ENCODE data around the gene TMEM31.

The TMEM31 gene

DNA sequence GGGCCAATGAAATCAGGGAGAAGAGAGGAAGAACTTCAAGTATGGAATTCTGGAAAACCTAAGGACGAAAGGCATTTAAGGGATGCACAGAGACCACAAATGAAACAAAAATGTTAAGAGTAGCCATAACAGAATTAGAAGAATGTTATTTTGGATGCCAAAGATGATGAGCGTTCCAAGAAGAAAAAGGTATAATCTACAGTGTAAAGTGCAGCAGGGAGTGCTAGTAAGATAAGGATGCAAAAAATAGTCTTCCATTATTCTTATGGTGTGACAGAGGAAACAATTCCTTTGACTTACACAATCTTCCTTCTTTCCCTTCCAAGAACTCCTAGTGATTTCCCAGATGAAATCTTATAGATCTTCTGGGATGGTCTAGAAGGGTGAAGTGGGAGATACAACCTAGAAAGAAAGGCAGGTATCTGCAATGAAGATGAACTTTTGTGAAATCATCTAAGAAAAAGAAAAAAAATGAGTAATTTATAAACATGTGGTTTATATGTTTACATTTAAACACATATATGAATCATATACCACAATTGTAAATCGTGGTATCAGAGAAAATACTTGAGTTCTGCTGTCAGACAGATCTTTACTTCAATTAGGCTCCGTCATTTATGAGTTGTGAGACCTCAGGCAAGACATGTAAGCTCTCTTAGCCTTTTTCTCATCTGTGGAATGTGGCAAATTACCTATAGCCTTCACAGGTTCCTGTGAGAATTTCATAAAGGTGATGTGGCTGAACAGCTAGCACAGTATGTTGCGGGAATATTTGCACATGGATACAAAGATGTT is 32.3 kb upstream of the TMEM31 start:
- DNase-seq (ENCODE audit: low read depth) = peak; percentile 27
- H3K4me3 ChIP-seq (ENCODE audit: low read length) = no peak overlapping the region
- TF ChIP-seq, protein P1, sequence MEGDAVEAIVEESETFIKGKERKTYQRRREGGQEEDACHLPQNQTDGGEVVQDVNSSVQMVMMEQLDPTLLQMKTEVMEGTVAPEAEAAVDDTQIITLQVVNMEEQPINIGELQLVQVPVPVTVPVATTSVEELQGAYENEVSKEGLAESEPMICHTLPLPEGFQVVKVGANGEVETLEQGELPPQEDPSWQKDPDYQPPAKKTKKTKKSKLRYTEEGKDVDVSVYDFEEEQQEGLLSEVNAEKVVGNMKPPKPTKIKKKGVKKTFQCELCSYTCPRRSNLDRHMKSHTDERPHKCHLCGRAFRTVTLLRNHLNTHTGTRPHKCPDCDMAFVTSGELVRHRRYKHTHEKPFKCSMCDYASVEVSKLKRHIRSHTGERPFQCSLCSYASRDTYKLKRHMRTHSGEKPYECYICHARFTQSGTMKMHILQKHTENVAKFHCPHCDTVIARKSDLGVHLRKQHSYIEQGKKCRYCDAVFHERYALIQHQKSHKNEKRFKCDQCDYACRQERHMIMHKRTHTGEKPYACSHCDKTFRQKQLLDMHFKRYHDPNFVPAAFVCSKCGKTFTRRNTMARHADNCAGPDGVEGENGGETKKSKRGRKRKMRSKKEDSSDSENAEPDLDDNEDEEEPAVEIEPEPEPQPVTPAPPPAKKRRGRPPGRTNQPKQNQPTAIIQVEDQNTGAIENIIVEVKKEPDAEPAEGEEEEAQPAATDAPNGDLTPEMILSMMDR (IDR thresholded peaks at IDR 0.05; ENCODE audit: insufficient read depth, low read depth, low read length, missing control alignments) = no peak

DNA sequence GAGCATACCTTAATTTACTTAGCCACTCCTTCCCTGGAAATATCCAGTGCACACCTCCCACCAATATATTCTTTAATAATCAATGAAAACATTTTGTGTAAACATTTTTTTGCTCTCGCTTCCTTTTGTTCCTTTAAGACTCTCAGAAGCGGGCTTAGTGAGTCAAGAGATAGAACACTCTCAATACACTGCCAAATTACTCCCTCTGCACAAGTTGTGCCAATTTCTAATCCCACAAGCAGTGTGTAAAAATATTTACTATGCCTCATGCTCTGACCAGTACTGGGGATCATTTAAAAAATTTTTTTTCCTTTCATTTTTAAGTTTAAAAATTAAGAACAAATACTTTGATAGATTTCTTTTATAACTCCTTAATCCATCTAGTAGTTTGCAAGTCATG is 29.3 kb upstream of the TMEM31 start:
- no peak for DNase-seq (ENCODE audit: low read depth)
- TF ChIP-seq, protein P1 (IDR thresholded peaks at IDR 0.05; ENCODE audit: insufficient read depth, low read depth, low read length, missing control alignments) = no peak

DNA sequence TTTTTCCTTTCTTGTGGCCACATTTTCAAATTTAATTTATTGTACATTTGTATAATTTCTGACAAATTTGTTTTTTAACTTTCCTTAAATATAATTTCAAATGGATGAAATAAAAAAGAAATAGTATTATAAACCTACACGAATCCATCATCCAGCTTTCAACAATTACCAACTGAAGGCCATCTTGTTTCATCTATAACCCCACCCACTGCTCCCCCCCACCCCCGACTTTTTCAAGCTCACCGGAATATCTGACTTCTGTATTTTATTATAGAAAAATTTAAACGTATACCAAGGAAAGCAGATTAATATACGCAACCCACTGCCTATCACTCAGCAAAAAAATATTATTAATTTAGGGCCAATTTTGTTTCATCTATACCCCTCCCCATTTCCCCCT is 25.3 kb upstream of the TMEM31 start:
- DNase-seq (ENCODE audit: low read depth) = no peak
- H3K4me3 ChIP-seq (ENCODE audit: low read length) = peak overlapping the region; percentile 73
- TF ChIP-seq, protein P1 (IDR thresholded peaks at IDR 0.05; ENCODE audit: insufficient read depth, low read depth, low read length, missing control alignments) = no peak

More for the DNA sequence above, 29.3 kb upstream of the TMEM31 start:
- no peak overlapping the region for H3K4me3 ChIP-seq (ENCODE audit: low read length)

DNA sequence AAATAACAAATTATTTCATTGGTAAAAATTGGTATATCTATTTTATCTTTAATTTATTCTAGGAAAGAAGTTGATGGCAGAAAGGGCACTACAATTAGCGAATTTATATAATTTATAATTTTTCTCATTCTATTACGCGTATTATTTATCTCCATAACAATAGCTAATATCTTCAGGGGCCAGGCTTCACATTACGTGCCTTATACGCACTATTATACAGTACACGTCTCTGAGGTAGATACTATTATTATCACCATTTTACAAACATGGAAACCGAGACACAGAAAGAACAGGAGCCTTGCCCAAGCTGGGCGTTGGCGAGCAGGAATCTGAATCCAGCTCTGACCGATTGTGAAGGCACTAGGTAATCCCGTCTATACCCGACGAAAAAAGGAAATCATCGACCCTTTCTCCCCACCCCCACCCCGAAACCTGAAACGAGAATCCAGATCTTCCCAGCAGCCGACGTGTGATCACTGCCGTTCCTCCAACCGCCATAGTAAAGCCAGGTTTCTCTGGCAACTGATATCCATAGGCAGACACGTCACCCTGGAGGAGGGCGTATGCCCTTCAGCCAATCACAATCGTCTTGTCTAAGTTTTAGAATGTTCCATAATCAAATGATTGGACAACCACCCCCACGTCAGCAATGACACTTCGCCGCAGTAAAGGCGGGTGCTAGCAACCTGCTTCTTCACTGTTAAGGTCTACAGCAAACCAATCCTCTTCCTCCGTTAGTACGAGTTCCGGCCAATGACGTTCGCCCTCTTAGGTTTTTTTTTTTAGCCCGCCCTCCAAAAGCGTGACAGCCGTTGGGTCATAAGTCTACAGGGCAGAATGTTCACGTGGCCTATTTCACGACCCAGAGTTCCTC is 24.3 kb upstream of the TMEM31 start, which contains the start of gene MORF4L2:
Gene MORF4L2 (minus strand): TSS at position 501 of the 874 bp plus-strand sequence. CDS start 9,672 bp downstream, outside the sequence.
- peak; percentile 96 for DNase-seq (ENCODE audit: low read depth)
- TF ChIP-seq, protein P1 (IDR thresholded peaks at IDR 0.05; ENCODE audit: insufficient read depth, low read depth, low read length, missing control alignments) = no peak
- peak within 1 kb of the TSS; percentile 73 for H3K4me3 ChIP-seq (ENCODE audit: low read length)

DNA sequence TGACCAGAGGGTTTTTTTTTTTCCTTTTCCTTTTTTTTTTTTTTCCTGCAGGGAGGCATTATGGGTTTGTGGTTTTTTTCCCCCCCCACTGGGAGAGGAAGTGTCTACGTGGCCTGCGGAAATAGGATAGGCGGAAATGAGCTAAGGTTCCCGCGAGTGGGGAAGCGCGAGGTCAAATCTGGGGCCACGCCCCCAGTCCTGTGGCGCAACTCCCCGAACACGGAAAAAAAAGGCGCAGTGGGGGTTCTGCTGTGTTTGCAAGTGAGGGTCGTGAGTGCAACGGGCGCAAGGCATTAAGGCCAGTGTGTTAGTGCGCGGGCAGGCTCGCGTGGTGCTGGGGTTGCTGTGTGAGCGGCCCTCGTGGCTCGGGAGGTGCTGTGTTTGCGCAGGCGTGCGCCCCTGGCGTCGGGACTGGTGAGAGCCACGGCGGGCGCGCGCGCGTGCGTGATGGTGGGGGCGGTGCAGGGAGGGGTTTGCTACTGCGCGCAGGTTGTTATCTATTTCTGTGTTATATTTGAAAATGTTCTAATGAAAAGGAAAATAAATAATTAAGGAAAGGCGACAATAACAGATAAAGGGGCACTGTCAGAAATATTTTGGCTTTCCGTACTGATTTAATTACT is 23.5 kb upstream of the TMEM31 start:
- TF ChIP-seq, protein P1 (IDR thresholded peaks at IDR 0.05; ENCODE audit: insufficient read depth, low read depth, low read length, missing control alignments) = peak; percentile 27
- peak; percentile 78 for DNase-seq (ENCODE audit: low read depth)
- peak overlapping the region; percentile 68 for H3K4me3 ChIP-seq (ENCODE audit: low read length)

DNA sequence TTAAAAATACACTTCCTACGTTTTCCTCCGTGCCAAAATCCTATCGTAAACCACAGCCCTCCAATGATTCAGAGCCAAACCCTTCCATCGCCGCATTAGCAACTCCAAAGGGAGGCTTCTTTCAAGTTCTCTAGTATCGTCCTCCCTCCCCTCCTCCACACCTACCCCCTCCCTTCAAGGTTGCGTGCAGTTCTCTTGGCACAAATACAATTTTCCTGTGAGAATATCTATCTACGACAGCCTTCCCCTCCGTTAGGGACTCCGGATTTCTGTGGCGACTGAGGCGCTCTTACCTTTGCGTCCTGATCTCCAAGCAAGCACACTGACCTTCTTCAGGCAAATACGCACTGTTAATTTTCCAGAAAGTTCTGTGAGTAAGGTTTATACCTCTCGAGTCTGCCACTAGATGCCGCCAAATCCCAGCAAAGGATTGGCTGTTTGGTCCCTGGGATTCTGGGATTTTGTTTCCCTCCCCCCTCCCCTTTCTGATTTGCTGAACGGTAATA is 23.0 kb upstream of the TMEM31 start:
- H3K4me3 ChIP-seq (ENCODE audit: low read length) = peak overlapping the region; percentile 68
- TF ChIP-seq, protein P1 (IDR thresholded peaks at IDR 0.05; ENCODE audit: insufficient read depth, low read depth, low read length, missing control alignments) = peak; percentile 75

More for the DNA sequence above, 23.0 kb upstream of the TMEM31 start:
- peak; percentile 76 for DNase-seq (ENCODE audit: low read depth)
